Gastroesophageal sphincter (tissue), 4 donors: Measurements from ENCODE around the gene MLLT10. TPM values are rescaled to one million over a fixed set of nuclear protein-coding genes. Genes with fewer than 3 reads are reported as not detected.

Source experiments
- ATAC-seq: fragments of 150-250 bp; one replicate; pipeline ENCODE4 v1.9.1; 2016; ENCODE audit warnings: mild to moderate bottlenecking, moderate library complexity
- H3K27ac ChIP-seq, 4 donors: fragments of 200-600 bp; sonication (generic) in 3 of 4; 1 replicate in 3 of 4; 2 replicates in 1 of 4; pipeline ENCODE4 v1.5.1; 2016 to 2019
- H3K27me3 ChIP-seq: fragments of 200-600 bp; sonication (generic); one replicate; pipeline ENCODE4 v1.5.1; 2019
- H3K36me3 ChIP-seq, 2 donors: fragments of 200-600 bp; sonication (generic); one replicate each; pipeline ENCODE4 v1.5.1; 2019; ENCODE audit warnings: control low read depth in 1 of 2
- H3K4me1 ChIP-seq, 3 donors: fragments of 200-600 bp; sonication (generic); 1 replicate in 2 of 3; 2 replicates in 1 of 3; pipeline ENCODE4 v1.5.1; 2016 to 2019; ENCODE audit warnings: control low read depth in 2 of 3
- H3K4me3 ChIP-seq, 2 donors: fragments of 200-600 bp; sonication (generic); one replicate each; pipeline ENCODE4 v1.5.1; 2019; ENCODE audit warnings: mild to moderate bottlenecking in 1 of 2, moderate library complexity in 1 of 2
- H3K9me3 ChIP-seq, 3 donors: fragments of 200-600 bp; sonication (generic); one replicate each; pipeline ENCODE4 v1.5.1; 2017 to 2019; ENCODE audit warnings: control low read depth in 2 of 3
- EP300 ChIP-seq: sonication (generic); formaldehyde crosslinking; IDR thresholded peaks from one replicate; pipeline ENCODE4 v1.6.1; 2017; ENCODE audit warnings: antibody characterized with exemption, mild to moderate bottlenecking
- POLR2A ChIP-seq, 2 donors: fragments of 450-650 bp; IDR thresholded peaks; one replicate each; pipeline ENCODE4 v1.6.1; 2017; ENCODE audit warnings: antibody characterized with exemption in 2 of 2, mild to moderate bottlenecking in 2 of 2, moderate library complexity in 1 of 2
- POLR2AphosphoS5 ChIP-seq: sonication (generic); formaldehyde crosslinking; IDR thresholded peaks from one replicate; pipeline ENCODE4 v1.6.1; 2017; ENCODE audit warnings: antibody characterized with exemption
- WGBS, 2 donors: methylation state at CpG; one replicate each; pipeline ENCODE4 v1.1.5; 2018; ENCODE audit warnings: low coverage in 1 of 2; 5-methylcytosine and 5-hydroxymethylcytosine counted together
- total RNA-seq, 4 donors: library from RNA; depleted of rRNA; stranded (reverse); fragments of >200 nt; gene quantifications; one replicate each; pipeline ENCODE4 v1.1.0, GENCODE V29; 2016
- TF ChIP-seq, protein P1 (sequence below), 4 experiments: fragments of 200-600 bp in 2 of 4; fragments of 450-650 bp in 2 of 4; sonication (generic) in 1 of 4; IDR thresholded peaks; one replicate each; pipeline ENCODE4 v1.5.1; 2017 to 2019; ENCODE audit warnings: antibody characterized with exemption in 4 of 4, mild to moderate bottlenecking in 2 of 4, moderate library complexity in 2 of 4

Gene MLLT10
- total RNA-seq, 4 donors from 2014 or later, result 27.2 to 52.1 (median 39.0) TPM

DNA sequence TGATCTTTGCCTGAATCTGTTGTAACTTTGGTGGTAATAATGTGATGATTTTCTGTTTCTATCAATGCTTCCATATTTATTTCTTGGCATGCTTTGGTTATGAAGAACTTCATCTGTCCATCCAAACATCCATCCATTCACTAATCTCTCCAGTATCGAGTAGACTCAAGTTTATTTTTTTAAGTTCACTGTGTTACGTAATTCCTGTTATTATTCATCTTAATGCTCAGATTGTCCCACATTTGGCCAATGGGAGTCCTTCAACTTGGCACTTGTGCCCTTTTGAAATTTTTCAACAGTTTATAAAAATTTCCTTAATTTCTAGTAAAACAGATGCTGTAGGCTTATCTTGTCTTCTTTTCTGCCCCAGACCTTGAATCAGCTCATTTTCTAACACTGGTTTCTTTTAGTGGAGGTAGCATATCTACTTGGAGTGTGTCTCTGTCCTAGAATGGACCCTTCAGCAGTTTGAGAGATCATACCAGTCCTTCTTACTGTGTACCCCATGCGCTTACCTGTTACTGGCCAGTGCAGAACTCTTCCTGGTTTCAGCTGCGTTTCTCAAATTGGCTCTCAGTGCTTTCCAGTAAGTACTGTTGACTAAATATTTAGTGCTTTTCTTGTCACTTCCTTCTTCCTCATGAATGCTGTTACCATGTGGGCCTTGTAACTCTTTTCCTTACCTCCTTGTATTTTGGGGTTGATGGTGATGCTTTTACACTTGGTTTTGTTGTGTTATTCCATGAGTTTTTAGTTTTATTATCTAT, 100.8 kb downstream of the MLLT10 start:
- ATAC-seq, result no peak

DNA sequence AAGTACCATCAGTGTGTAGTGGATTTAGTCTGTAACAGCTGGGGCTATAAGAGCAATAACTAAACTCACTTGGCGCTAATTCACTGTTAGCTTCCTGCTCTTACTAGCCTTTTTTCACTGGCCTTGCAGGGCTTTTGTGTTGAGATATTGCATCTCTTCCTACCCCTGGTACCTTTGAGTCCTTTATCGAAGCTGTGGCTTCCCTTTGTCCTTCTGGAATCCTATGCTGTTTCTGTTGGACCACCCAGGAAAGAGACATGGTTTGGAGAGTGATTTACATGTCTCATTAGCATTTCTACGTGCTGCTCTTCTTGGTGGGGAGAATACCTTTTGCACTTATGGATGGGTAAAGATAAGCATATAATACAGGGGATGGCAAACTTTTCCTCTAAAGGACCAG, 103.8 kb downstream of the MLLT10 start:
- Histone ChIP-seq H3K4me3 (no peak overlapping the region), H3K36me3 (peaks cover 0 to 25% of the 10 kb centered on the region in 2 donors), H3K27ac (no peak overlapping the region), H3K4me1 (peaks cover 0 to 11% (median 0%) of the 10 kb centered on the region in 3 donors), H3K9me3 (no peaks in the 10 kb centered on the region), H3K27me3 (no peaks in the 10 kb centered on the region)
- no peak for TF ChIP-seq POLR2A (IDR thresholded peaks at IDR 0.05)
- TF ChIP-seq, protein P1, sequence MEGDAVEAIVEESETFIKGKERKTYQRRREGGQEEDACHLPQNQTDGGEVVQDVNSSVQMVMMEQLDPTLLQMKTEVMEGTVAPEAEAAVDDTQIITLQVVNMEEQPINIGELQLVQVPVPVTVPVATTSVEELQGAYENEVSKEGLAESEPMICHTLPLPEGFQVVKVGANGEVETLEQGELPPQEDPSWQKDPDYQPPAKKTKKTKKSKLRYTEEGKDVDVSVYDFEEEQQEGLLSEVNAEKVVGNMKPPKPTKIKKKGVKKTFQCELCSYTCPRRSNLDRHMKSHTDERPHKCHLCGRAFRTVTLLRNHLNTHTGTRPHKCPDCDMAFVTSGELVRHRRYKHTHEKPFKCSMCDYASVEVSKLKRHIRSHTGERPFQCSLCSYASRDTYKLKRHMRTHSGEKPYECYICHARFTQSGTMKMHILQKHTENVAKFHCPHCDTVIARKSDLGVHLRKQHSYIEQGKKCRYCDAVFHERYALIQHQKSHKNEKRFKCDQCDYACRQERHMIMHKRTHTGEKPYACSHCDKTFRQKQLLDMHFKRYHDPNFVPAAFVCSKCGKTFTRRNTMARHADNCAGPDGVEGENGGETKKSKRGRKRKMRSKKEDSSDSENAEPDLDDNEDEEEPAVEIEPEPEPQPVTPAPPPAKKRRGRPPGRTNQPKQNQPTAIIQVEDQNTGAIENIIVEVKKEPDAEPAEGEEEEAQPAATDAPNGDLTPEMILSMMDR (IDR thresholded peaks at IDR 0.05), result no peak
- TF ChIP-seq POLR2AphosphoS5, result no peak
- TF ChIP-seq EP300, result no peak
- no peak for ATAC-seq
- WGBS, 2 donors, result 96 to 100% methylated on average over 2 to 3 of the region's 3 CpGs

More for the DNA sequence above, 100.8 kb downstream of the MLLT10 start:
- peaks cover 0 to 13% (median 0%) of the 10 kb centered on the region in 3 donors for H3K4me1 ChIP-seq
- no peaks in the 10 kb centered on the region for H3K9me3 ChIP-seq
- H3K4me3 ChIP-seq, result no peak overlapping the region
- WGBS, 2 donors, result 78 to 79% methylated on average over 2 to 4 of the region's 4 CpGs
- no peaks in the 10 kb centered on the region for H3K27me3 ChIP-seq
- H3K36me3 ChIP-seq, result peaks cover 0 to 20% of the 10 kb centered on the region in 2 donors
- TF ChIP-seq POLR2A (IDR thresholded peaks at IDR 0.05), result no peak
- no peak for TF ChIP-seq EP300
- TF ChIP-seq POLR2AphosphoS5, result no peak
- TF ChIP-seq, protein P1 (IDR thresholded peaks at IDR 0.05), result no peak
- no peak overlapping the region for H3K27ac ChIP-seq

DNA sequence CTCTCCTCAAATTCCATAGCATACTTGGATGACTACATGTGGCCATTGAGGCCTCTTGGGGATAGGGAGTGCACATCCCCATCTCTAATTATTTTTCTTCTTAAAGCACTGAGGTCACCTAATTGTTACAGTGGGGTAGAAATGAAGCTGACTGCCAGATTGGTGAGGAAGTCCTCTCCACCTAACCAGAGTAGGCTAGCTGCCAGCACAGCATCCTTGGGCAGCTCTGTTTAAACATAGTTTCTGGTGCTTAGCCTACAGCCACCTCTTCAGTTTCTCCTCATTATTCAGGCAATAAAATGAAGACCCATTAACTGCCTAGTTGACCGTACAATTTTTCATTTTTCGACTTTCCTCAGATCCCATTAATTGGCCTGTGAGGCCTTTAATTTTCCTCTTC, 104.6 kb downstream of the MLLT10 start:
- Histone ChIP-seq H3K27ac (no peak overlapping the region), H3K4me3 (no peak overlapping the region), H3K9me3 (no peaks in the 10 kb centered on the region), H3K27me3 (no peaks in the 10 kb centered on the region), H3K36me3 (peaks cover 0 to 25% of the 10 kb centered on the region in 2 donors), H3K4me1 (peaks cover 0 to 17% (median 0%) of the 10 kb centered on the region in 3 donors)
- TF ChIP-seq POLR2A (IDR thresholded peaks at IDR 0.05) (no peak), POLR2AphosphoS5 (no peak), EP300 (no peak)
- TF ChIP-seq, protein P1 (IDR thresholded peaks at IDR 0.05), result no peak
- WGBS, 2 donors, result 78% methylated on average over 2 of the region's 2 CpGs; no CpG with 5 or more reads in 1 of the 2 donors
- ATAC-seq, result no peak

DNA sequence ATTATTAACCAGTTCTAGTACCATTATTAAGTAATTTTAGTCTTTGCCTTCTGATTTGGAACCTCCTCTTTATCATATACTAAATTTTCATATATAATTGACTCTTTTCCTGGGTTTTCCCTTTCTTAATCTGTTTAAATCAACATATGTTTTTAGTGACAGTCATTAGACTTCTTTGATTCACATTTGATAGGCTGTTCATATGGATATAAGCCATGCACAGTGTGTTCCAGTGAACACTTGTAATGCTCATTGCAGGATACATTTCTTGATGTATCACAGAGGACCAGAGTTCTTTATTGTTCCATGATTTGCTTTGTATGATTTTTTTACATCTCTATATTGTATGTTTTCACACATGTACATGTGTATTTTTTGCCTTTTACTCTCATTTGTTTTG, 114.0 kb downstream of the MLLT10 start:
- Histone ChIP-seq H3K27ac (no peak overlapping the region), H3K9me3 (no peaks in the 10 kb centered on the region), H3K4me1 (peaks cover 0 to 16% (median 0%) of the 10 kb centered on the region in 3 donors), H3K36me3 (peaks cover 0 to 18% of the 10 kb centered on the region in 2 donors), H3K4me3 (no peak overlapping the region), H3K27me3 (no peaks in the 10 kb centered on the region)
- no peak for ATAC-seq
- TF ChIP-seq POLR2A (IDR thresholded peaks at IDR 0.05) (no peak), EP300 (no peak), POLR2AphosphoS5 (no peak)
- TF ChIP-seq, protein P1 (IDR thresholded peaks at IDR 0.05), result no peak

DNA sequence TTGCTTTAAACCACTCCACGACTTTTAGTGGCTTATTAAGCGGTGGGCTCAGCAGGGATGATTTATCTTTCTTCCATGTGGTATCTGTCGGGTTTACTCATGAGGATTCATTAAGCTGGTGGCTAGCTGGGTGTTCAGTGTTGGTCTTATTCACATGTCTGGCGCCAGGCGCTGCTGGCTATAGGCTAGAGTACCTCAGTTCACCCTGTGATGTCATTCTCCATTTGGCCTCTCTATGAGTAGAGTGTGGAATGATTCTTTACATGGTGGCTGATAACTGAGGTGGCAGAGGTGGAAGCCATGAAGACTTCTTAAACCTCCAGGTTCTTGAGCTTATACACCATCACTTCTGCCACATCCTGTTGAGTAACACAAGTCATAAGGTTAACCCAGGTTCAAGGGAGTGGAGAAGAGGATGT, 115.4 kb downstream of the MLLT10 start:
- no peak overlapping the region for H3K4me3 ChIP-seq
- H3K27me3 ChIP-seq, result no peaks in the 10 kb centered on the region
- WGBS, 2 donors, result 84 to 94% methylated on average over 3 of the region's 5 CpGs
- H3K27ac ChIP-seq, result no peak overlapping the region
- peaks cover 0 to 4% (median 0%) of the 10 kb centered on the region in 3 donors for H3K4me1 ChIP-seq
- TF ChIP-seq, protein P1 (IDR thresholded peaks at IDR 0.05), result no peak
- TF ChIP-seq POLR2A (IDR thresholded peaks at IDR 0.05) (no peak), EP300 (no peak), POLR2AphosphoS5 (no peak)
- ATAC-seq, result no peak
- no peaks in the 10 kb centered on the region for H3K9me3 ChIP-seq
- peaks cover 0 to 18% of the 10 kb centered on the region in 2 donors for H3K36me3 ChIP-seq
